Measurements from ENCODE around the gene GPATCH1. TPM values are rescaled to one million over a fixed set of nuclear protein-coding genes. Genes with fewer than 3 reads are reported as not detected.

The GPATCH1 gene
- total and polyA plus RNA-seq, 2 of the 4 experiments (the other 2 are of a cell fraction), result 5.1 to 7.5 TPM

DNA sequence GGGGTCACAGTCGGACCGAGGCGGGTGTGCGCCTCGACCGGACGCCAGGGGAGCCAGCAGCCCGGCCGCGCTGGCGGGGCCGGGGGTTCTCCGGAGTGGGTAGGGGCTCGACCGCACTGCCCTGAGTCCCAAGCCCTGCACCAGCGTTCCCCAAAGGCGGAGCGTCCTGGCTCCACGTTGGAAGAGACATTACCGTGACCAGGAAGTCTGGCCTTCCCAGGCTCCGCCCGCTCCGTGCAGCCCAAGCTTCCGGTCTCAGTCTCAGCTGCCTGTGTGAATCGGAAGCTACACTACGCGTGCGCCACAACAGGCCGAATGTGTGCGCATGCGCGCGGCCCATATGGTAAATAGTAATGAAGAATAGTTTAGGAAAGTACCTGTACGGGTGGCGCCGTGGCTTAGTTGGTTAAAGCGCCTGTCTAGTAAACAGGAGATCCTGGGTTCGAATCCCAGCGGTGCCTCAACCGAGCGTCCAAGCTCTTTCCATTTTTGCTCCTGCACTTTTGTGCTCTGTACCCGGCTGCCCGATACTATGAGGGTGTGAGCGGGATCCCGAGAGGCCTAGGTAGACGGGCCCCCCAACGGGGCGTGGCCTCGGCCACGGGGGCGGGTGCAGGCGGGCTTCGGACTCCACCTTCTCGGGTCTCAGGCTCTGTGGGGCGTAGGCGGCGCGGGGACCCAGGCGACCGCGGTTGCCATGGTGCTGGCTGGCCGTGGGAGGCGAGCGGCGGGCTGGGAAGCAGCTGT is 95.9 kb downstream of the GPATCH1 start (continued):
- TF ChIP-seq CHD1 (IDR thresholded peaks at IDR 0.05; ENCODE audit: low read depth, low read length) (peak; percentile 77; the same call in 1 of the 2 replicates), RCOR1 (IDR thresholded peaks at IDR 0.05; ENCODE audit: insufficient replicate concordance, low read length) (no peak), POLR2A (IDR thresholded peaks at IDR 0.05; ENCODE audit: low read depth, low read length) (peak; percentile 80), SMC3 (IDR thresholded peaks at IDR 0.05; ENCODE audit: low read depth, low read length) (no peak), MXI1 (IDR thresholded peaks at IDR 0.05; ENCODE audit: borderline replicate concordance, low read depth, low read length) (peak; percentile 80), RAD21 (IDR thresholded peaks at IDR 0.05; ENCODE audit: low read length) (no peak), MAZ (IDR thresholded peaks at IDR 0.05; ENCODE audit: borderline replicate concordance, low read depth, low read length) (peak; percentile 92), FOS (IDR thresholded peaks at IDR 0.05; ENCODE audit: low read depth, low read length) (peak; percentile 96)

All from IMR-90 (cell line).